ENCODE data around the gene CHCHD2.

GRCh38 chr7:56078196-56078595, 28.1 kb downstream of the CHCHD2 start:
- TF ChIP-seq CTCF (conservative IDR thresholded peaks at IDR 0.05; ENCODE audit: low read length) (no peak), EZH2phosphoT487 (IDR thresholded peaks at IDR 0.05; ENCODE audit: borderline replicate concordance, low read depth, low read length) (no peak)
